ENCODE results near the gene KANK4.

Gene KANK4

DNA sequence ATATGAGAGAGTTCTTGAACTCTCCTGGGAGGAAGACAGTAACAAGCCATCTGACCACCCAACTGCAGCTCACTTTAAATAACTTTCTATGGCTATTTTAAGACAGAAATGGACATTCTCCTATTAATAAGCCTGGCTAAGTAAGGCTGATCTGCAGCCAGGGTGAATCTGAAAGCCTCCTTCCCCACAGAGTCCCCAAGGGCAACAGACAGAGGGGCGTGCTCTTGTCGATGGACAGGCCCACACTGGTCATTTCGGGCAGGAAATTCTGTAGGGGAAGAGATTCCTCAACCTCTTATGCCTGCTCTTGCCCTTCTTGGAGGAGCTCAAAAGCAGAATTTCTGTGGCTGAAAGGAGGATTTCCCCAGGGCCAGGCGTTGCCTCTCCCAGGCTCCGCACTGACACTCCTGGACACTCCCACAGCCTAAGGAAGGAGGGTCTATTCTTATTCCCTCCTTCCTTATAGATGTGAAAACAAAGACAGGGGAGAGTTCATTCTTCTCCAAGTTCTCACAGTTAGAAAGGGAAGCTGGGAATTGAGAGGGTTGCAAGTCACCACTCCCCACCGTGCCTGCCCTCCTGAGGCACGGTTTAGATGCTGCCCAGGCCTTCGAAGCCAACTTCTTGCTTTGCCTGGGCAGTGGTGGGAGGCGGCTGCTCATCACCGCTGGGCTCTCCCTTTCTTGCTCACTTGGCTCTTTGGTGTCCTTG lies 17.9 kb upstream of the KANK4 start:
- no peak for DNase-seq

DNA sequence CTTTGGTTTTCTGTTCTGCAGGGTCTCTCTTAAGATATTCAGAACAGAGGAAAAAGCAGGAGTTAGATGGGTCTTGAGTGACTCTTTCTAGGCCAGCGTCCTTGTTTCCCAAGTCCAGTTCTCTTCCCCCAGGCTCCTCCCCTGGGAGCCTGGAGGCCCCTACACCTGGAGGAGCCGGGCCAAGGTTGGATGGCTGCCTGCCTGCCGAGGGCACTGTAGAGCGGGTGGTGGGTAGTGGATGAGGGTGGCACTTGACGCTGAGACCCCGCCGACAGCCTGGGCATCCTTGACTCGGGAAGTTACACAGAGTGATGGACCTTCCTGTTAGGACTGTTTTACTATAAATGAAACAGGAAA lies 17.4 kb upstream of the KANK4 start:
- DNase-seq: no peak

DNA sequence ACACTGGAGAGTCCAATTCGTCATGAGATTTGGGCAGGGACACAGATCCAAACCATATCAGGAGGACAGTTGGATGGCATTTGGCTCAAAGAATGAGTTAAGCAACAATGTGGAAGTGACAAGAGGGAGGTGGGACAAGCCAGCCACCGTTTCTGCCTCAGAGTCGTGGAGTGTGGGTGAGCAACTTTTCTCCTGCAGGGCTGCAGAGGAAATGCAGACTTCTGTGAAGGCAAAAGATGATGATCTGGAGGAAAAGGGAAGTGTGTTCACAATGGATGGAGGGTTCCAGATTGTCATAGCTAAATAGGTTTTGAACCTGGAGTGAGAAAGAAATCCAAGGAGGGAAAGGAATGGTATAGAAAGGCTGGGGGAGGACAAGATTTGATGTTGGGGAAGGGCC lies 16.4 kb upstream of the KANK4 start:
- no peak for DNase-seq

DNA sequence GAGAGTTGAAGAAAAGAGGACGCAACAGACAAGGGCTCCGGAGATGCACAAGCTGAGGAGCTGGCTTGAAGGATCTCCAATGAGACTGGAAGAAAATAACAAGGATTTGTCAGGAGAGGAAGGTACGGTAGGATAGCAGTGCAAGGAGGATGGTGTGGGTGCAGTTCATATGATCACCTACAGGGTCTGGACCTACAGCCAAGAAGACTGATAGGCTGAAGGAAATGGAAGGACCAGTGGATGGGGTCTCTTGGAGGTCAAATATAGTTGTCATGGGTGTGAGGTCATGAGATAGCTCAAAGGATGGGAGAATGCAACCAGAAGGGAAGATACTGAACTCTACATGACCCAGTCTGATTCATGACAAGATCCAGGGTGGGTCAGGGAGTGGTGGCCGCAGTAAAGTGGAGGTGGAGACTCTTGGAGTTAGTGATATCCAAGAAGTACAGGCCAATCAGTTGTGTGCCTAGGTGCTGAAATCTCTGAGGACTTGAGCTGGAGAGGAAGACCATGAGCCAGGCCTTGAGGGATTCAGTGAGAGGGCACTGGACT lies 15.3 kb upstream of the KANK4 start:
- DNase-seq: no peak

DNA sequence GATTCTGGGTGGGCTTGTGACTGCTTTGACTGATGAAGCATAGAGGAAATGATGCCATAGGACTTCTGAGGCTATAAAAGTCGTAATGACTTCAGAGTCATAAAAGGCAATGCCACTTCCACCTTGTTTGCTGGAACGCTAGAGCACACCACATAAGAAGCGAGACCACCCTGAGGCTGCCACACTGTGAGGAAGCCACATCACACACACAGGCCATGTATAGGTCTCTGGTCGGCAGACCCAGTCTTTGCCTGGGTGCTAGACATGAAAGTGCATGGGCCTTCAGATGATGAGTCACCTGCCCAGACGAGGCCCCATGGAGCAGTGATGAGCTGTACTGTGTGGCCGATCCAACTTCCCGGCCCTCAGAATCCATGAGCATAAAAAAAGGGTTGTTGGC lies 14.2 kb upstream of the KANK4 start:
- no peak for DNase-seq

DNA sequence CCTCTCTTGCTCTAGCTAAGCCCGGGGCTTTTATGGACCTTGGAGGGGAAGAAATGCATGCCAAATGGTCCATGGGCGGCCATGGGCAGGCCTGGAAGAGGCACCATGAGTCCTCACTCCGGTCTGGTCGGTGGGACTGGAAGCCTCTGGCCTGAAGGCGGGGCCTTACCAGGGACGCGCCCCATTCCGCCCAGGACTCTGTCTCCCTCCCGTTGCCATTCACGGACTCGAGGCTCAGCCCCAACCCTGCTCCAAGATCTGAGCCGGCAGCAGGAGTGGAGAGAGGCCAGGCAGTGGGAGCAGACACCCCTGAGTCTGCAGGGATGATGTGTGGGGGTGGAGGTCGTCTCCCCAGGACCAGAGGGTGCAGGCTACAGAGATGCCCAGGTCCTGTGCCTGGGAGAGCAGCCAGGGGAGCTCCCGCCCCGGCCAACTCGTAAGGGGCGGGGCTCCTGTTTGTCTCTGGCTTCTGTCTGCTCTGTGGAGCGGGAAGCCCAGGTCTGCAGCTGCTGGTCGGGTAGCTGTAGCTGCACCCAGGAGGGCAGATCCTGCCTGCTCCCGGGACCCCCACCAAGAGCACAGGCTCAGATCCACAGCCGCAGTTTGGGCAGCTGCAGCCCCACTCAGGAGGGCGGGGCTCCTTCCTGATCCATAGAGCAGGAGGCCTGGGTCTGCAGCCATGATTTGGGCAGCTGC lies 8.3 kb upstream of the KANK4 start:
- no peak for DNase-seq

DNA sequence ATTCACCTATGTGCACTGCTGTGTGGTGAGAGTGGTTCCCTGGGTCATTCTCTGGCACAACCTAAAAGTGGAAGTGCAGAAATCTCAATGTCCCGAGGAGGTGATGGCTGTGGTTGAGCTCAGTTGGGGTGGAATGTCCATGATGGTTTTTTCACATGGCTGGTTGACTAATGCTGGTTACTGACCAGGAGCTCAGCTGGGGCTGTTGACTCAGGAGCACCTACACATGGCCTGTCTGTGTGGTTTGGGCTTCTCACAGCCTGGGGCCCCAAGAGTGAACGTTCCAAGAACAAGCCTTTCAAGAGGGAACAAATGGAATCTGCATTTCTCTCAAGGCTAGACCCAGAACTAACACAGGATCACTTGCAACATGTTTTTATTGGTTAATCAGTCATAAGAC lies 6.4 kb upstream of the KANK4 start:
- no peak for DNase-seq

DNA sequence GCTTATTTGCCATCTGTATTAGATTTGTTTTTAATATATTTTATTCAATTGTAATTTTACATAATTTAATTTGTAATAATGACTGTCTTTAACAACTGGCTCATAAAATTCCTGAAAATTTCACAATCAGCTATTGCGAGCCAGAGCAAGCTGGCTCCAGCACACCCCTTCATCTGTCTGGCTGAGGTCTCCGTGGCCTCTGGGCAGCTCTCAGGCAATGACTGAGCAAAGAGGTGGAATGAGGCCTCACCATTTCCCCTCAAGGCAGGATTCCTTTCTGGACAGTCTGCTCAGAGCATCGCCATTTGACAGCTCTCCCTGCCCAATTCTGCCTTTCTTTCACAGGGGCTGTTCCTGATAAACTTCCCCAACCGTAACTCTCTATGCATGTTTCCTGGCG lies 5.8 kb upstream of the KANK4 start:
- no peak for DNase-seq

DNA sequence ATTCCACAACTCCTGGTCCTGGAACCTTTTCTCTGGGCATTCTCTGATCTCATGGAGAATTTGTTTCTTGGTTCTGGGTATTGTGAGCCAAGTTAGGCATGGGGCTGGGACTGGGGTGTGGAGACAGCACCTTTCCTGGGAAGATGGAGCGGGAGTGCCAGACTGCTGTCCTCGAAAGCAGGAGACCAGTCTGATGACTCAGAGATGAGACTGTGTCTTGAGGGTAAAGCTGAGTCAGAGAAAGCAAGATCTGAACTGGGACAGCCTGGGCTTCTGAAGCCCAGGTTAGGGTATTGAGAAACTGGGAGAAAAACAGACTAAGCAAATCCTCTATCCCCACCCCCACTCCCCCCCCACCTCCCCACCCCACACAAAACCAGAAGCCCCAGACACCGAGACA lies 2.2 kb upstream of the KANK4 start:
- DNase-seq: no peak

DNA sequence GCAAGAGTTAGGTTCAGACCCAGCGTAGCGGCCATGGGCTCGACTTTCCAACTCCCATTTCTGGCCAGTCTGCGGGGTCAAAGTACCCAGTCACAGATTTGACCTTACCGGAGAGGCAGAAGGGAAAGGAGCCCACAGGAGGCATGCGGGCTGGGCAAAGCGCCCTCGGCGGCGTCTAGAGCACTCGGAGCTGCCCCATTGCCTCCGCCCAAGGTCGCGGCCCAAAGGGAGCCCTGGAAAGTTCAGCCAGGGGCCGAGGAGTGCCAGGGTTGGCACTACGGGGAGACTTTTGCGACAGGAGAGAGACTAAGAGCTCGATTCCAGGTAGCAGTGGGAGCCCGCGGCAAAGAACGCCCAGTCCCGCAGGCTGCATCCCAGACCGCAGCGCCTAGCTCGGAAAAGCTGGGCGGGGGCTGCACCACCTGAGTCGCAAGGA lies 896 bp downstream of the KANK4 start:
- no peak for DNase-seq

DNA sequence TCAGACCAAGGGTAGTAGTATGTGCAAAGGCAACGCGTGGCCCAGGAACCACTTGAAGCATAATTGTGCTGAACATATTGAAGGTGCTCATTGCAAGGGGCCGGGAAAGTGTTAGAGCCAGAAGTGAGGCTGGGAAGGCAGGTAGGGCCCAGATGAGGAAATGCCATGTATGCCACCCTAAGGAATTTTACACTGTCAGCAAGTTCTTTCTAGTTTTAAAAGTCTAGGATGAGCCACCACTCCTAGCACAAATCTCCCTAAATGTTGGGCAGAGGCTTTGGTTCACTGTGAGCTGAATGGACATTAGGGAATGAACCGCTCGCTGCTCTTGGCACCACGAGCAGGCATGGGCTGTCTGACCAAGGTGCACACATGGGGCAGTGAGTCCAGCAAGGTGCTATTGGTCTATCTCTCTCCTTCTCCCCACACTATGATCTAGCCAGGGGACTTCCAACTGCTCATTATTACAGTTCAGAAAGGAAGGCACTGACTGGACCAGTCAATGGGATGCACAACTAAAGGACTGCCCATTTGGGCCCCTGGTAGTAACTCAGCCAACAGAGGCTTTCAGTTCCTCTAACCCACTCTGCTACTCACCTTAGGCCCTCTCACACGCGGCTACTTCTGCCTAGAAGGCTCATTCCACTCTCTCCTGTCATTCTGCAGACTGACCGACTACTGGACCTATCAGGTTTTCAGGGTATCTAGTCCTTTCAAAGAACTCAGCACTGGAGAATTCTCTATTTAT lies 2.0 kb downstream of the KANK4 start:
- no peak for DNase-seq

DNA sequence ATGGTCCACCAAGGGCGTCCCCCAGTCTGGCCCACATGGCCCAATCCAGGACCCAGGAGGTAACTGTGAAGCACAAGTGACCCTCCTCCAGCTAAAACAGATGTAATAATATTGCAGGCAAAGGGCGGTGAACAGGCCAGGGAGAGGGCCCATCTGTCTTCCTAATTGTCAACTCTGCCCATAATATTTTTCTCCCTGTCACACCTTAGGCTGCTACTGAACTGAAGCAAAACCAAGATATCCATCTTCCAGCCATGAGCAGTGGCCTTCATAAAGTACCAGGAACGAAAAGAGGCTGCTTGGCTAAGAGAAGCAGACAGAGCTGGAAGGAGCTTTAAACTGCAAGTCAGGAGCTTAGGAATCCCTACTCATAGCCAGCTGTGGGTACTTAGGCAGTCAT lies 3.1 kb downstream of the KANK4 start:
- DNase-seq: no peak

DNA sequence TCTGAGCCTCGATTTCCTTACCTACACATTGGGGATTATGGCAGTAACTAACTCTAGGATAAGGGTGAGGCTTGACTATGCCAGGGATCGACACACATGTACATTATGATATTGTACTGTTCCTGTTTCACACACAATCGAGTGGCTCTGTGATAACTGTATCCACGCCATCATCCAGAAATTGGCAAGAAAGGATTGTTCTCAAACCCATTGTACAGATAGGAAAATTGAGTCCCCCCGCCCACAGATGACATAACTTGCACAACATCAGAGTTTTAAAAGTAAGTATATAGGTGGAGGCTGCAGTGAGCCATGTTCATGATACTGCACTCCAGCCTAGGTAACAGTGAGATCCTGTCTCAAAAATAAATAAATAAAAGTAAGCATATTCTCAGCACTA lies 3.8 kb downstream of the KANK4 start:
- DNase-seq: no peak

DNA sequence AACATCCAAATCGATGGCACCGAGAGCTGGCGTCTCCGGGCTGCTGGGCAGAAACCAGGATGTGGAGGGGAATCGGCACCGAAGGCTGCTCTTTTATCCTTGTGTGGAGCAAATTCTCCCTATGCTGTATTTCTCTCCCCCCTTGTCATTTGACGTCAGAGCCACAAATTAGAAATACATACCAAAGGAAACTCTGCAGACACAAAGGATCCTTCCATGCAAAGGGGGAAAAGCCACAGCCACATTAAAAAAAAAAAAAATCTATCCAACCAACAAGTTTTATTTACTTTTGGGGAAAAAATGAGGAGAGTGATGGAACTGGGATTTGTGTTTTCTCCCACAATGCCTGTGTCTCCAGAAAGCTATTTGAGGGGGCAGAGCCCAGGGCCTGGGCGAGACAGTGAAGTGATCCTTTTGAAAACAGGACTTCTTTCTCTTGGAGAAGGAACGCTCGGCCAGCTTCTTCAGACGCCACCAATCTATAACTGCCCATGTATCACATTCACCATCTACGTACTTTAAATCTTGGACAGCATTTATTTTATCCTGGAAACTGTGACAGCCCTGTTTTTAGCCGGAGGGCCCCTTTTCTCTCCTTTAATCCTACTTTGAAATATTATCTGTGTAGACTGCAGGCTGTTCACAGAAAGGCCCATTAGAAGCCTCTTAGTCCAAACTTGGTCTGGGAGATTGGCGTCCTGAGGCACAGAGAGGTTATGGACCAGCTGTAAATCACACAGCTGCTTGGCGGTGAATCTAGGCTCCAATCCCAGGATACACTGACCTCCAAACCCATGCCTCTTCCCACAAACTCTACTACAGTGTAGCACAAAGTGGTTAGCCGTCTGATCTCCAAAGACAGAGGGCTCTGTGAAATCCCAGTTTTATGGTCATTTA lies 4.5 kb downstream of the KANK4 start:
- no peak for DNase-seq

DNA sequence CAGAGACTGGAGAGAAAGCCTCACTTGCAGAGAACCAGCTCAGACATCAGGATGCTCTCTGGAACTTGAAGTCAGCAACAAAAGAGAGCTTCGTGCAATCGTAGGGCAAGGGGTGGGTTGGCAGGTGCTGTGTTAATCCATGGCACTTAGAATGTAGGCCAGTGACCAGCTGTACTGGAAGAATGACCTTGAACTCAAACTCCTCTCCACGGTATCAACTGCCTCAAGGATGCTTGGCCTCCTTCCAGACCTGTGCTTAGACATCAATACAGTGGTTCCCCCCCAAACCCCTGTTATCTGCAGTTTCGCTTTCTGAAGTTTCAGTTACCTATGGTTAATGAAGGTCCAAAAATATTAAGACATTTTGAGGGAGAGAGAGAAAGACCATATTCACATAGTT lies 6.5 kb downstream of the KANK4 start:
- DNase-seq: no peak

DNA sequence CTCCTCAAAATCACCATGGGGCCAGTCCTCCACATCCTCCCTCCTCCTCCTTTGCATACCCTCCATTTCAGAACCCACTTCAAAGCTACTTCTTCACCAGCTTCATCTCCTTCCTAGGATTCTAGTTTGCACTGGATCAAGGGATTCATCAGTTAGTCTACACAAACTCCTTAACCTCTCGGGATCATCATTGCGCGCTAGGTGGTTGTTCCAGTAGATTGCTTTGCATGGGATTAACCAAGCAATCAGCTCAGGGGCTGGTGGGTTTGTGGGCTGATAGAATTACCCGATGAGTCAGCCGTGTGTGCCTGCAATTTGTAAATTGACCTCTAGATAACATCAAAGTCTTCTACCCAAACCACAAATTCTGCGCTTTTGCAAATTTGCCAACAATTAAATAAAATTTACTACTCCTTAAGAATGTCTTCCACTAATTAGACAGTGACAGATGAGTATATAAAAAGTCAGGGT lies 7.7 kb downstream of the KANK4 start:
- no peak for DNase-seq

DNA sequence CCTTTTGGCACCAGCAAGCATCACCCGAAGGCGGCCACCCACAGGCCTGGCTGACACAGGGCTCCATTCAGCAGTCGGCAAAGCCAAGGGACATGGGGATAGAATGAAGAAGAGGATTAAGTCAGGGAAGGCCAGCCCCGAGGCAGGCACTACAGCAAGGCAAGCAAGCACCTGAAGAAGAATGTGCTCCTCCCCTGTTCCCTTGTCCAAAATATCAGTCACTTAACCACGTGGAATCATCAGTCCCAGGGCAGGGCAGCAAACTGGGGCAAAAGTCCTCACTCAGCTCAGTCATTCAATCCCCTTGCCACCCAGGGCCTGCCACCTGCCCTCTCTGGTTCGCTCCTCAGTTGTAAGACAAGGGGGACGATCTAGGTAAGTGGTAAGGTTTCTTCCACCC lies 9.3 kb downstream of the KANK4 start:
- no peak for DNase-seq

DNA sequence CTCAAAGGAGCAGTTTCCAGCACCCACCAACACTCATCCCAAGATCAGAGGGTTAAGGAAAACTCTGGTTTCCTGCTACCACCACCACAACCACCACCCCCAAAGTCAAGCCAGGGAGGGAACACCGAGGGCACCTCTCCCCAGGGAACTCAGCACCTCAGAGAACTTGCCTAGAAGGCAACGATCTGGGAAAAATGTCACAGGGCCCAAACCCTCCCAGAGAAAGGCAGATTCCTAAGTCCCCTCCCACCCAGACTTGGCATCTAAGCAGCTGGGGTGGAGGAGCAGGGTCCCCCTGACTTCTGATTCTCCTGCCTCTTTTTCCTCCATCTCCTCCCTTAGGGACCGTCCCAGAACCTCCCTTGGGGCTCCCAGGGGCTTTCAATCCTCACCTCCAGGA lies 10.6 kb downstream of the KANK4 start:
- DNase-seq: no peak

DNA sequence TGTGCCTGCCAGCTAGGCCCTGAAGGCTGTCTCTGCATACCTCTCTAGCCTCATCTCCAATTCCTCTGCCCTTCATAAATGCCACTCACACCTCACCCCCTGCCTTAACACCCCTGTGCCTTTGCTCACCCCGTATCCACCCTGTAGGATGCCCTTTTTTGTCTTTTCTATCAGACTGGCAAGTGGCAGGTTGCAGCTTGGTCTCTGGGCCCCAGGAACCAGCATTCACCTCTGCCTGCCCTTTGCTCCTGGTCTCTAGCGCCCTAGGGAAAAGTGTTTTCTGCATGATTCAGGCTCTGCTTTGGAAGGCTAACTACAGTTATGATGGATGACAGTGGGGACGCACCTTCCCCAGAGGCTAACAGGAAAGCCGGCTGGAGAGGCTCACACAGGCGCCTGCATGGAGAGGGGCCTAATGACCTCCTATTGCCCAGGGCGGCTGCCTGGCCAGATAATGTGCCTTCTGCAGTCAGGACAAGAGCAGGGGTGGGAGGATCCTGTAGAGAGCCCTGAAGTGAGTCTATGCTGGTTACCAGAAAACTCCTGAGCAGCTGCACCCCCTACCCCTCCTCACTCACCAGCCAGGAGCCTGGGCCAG lies 11.2 kb downstream of the KANK4 start:
- DNase-seq: no peak

DNA sequence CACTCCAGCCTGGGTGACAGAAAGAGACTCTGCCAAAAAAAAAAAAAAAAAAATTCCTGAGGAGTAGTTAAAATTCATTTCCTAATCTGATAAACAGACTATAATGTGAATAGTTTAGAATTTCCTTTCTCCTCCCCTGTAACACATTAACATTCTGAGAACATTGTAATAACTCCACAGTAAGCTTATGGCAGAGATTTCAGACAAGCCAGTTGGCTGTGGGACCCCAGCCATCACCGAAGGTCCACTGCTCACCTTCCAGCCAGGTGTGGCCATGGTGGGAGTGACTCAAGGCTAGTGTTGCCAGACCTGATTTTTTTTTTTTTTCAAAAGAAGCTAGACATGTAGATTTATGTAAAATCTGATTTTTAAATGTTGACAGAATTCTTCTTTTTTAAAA lies 11.8 kb downstream of the KANK4 start:
- no peak for DNase-seq

DNA sequence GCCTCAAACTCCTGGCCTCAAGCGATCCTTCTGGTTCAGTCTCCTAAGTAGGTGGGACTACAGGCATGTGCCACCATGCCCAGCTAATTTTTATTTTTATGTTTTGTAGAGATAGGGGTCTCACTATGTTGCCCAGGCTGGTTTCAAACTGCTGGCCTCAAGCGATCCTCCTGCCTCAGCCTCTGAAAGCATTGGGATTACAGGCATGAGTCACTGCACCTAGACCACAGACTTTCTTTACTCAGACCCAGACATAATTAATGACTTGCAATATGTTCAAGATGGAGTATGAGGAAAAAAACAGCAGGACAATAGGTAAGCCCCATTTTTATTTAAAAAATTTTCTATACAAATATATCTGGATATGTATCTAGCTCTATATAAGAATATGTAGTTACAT lies 13.2 kb downstream of the KANK4 start:
- no peak for DNase-seq

DNA sequence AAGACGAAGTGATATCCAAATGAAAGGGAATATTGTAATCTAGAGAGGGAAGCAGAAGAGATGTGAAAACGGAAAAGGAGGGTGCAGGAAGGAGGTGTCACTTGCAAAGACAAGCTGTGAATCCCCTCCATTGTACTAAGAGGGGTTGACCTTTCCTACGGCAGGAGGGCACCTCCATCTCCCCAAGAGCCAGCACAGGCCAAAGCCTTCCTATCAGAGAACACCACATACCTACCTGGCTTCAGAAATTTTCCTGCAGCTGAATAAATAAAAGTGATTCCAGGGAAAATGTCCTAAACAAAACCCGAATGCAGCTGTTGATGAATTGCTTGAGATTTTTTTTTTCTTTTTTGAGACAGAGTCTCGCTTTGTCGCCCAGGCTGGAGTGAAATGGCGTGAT lies 14.3 kb downstream of the KANK4 start:
- DNase-seq: no peak

Measured in bone marrow (tissue), 2 donors.